ENCODE measurements around the gene CLMP.

- TF ChIP-seq CTCF (IDR thresholded peaks at IDR 0.05) (no peak), POLR2A (IDR thresholded peaks at IDR 0.05; ENCODE audit: low read depth) (no peak), POLR2AphosphoS5 (IDR thresholded peaks at IDR 0.05) (no peak), EP300 (IDR thresholded peaks at IDR 0.05) (no peak)
These were observed 147.1 kb downstream of the CLMP start for GRCh38 chr11:123047947-123048293.

Data from esophagus muscularis mucosa (tissue), 4 donors.